H9 (cell line): Measurements from ENCODE around the gene PLA2G2C. TPM values are rescaled to one million over a fixed set of nuclear protein-coding genes. Genes with fewer than 3 reads are reported as not detected.

Experiments
- DNase-seq: peaks from one replicate; pipeline ENCODE4 v3.0.0-alpha.2; 2017
- H2AFZ ChIP-seq: one replicate; pipeline ENCODE4 v1.6.1; 2013; ENCODE audit warnings: mild to moderate bottlenecking, low read length, control low read depth, moderate library complexity
- H2AK5ac ChIP-seq: 2 replicates; pipeline ENCODE4 v1.6.1; 2013; ENCODE audit warnings: low read length, control low read depth, mixed read lengths; ENCODE audit not compliant: insufficient read length
- H2BK120ac ChIP-seq: one replicate; pipeline ENCODE4 v1.6.1; 2013; ENCODE audit warnings: low read depth, mild to moderate bottlenecking, low read length, control low read depth, inconsistent platforms; ENCODE audit not compliant: poor library complexity, severe bottlenecking
- H2BK12ac ChIP-seq: 2 replicates; pipeline ENCODE4 v1.6.1; 2013; ENCODE audit warnings: low read length, control low read depth, mixed read lengths, low read depth; ENCODE audit not compliant: insufficient read length
- H2BK15ac ChIP-seq: 2 replicates; pipeline ENCODE4 v1.6.1; 2013; ENCODE audit warnings: low read depth, low read length, control low read depth
- H2BK20ac ChIP-seq: one replicate; pipeline ENCODE4 v1.6.1; 2013; ENCODE audit warnings: low read depth, mild to moderate bottlenecking, low read length, control low read depth, inconsistent platforms; ENCODE audit not compliant: poor library complexity, severe bottlenecking
- H2BK5ac ChIP-seq: 2 replicates; pipeline ENCODE4 v1.6.1; 2013; ENCODE audit warnings: low read length, control low read depth, mixed read lengths; ENCODE audit not compliant: insufficient read length
- H3K14ac ChIP-seq: 2 replicates; pipeline ENCODE4 v1.6.1; 2013; ENCODE audit warnings: low read length, control low read depth; ENCODE audit not compliant: insufficient read depth
- H3K18ac ChIP-seq: 2 replicates; pipeline ENCODE4 v1.6.1; 2013; ENCODE audit warnings: low read depth, mild to moderate bottlenecking, mixed read lengths, low read length, control low read depth; ENCODE audit not compliant: insufficient read length
- H3K23ac ChIP-seq: 2 replicates; pipeline ENCODE4 v1.6.1; 2013; ENCODE audit warnings: low read length, control low read depth, mixed read lengths, low read depth; ENCODE audit not compliant: insufficient read length
- H3K23me2 ChIP-seq: 2 replicates; pipeline ENCODE4 v1.6.1; 2013; ENCODE audit warnings: low read depth, mild to moderate bottlenecking, mixed read lengths, low read length, control low read depth; ENCODE audit not compliant: insufficient read length, poor library complexity, severe bottlenecking
- H3K27ac ChIP-seq: 2 replicates; pipeline ENCODE4 v1.5.1; 2013; ENCODE audit warnings: low read length, control low read depth, mixed read lengths, low read depth; ENCODE audit not compliant: insufficient read length
- H3K27me3 ChIP-seq: 2 replicates; pipeline ENCODE4 v1.6.1; 2013; ENCODE audit warnings: low read length, control low read depth, inconsistent platforms; ENCODE audit not compliant: insufficient read depth
- H3K4ac ChIP-seq: 2 replicates; pipeline ENCODE4 v1.6.1; 2013; ENCODE audit warnings: low read depth, mild to moderate bottlenecking, control low read depth, inconsistent platforms, low read length, moderate library complexity
- H3K4me1 ChIP-seq: 2 replicates; pipeline ENCODE4 v1.6.1; 2013; ENCODE audit warnings: low read length, control low read depth, inconsistent platforms; ENCODE audit not compliant: insufficient read depth
- H3K4me2 ChIP-seq: 2 replicates; pipeline ENCODE4 v1.6.1; 2013; ENCODE audit warnings: low read length, control low read depth, mixed read lengths; ENCODE audit not compliant: insufficient read length, insufficient read depth
- H3K56ac ChIP-seq: 2 replicates; pipeline ENCODE4 v1.6.1; 2013; ENCODE audit warnings: low read depth, mild to moderate bottlenecking, mixed read lengths, low read length, control low read depth; ENCODE audit not compliant: insufficient read length
- H3K79me1 ChIP-seq: 2 replicates; pipeline ENCODE4 v1.6.1; 2013; ENCODE audit warnings: low read depth, mild to moderate bottlenecking, moderate library complexity, low read length, control low read depth, inconsistent platforms; ENCODE audit not compliant: insufficient read depth, poor library complexity, severe bottlenecking
- H3K79me2 ChIP-seq: 2 replicates; pipeline ENCODE4 v1.6.1; 2013; ENCODE audit warnings: low read length, control low read depth, inconsistent platforms; ENCODE audit not compliant: insufficient read depth
- H3K9ac ChIP-seq: 2 replicates; pipeline ENCODE4 v1.6.1; 2013; ENCODE audit warnings: low read length, control low read depth, mixed read lengths; ENCODE audit not compliant: insufficient read length; ENCODE audit errors: extremely low read depth
- H3K9me3 ChIP-seq: one replicate; pipeline ENCODE4 v1.6.1; 2013; ENCODE audit warnings: low read depth, low read length, inconsistent platforms; ENCODE audit not compliant: control insufficient read depth
- H3T11ph ChIP-seq: one replicate; pipeline ENCODE4 v1.6.1; 2013; ENCODE audit warnings: mild to moderate bottlenecking, low read length, control low read depth, inconsistent platforms
- H4K20me1 ChIP-seq: one replicate; pipeline ENCODE4 v1.6.1; 2013; ENCODE audit not compliant: control insufficient read depth, insufficient read length, insufficient read depth
- H4K5ac ChIP-seq: 2 replicates; pipeline ENCODE4 v1.6.1; 2013; ENCODE audit warnings: low read depth, mild to moderate bottlenecking, mixed read lengths, low read length, control low read depth; ENCODE audit not compliant: insufficient read length
- H4K8ac ChIP-seq: replicated peaks from 2 replicates; pipeline ENCODE4 v1.6.1; 2013; ENCODE audit warnings: low read length, control low read depth, mixed read lengths, low read depth; ENCODE audit not compliant: insufficient read length
- H4K91ac ChIP-seq: 2 replicates; pipeline ENCODE4 v1.6.1; 2013; ENCODE audit warnings: low read depth, mild to moderate bottlenecking, moderate library complexity, mixed read lengths, low read length, control low read depth; ENCODE audit not compliant: insufficient read length
- H3K27ac Mint-ChIP-seq, 3 experiments: 2 replicates in 2 of 3; 3 replicates in 1 of 3; pipeline ENCODE4 v1.8.0; 2020 to 2021; ENCODE audit warnings: mixed read lengths in 3 of 3, mild to moderate bottlenecking in 1 of 3, moderate library complexity in 1 of 3
- H3K27me3 Mint-ChIP-seq: 2 replicates; pipeline ENCODE4 v1.8.0; 2021; ENCODE audit warnings: low read depth, mild to moderate bottlenecking, moderate library complexity, mixed read lengths
- H3K36me3 Mint-ChIP-seq, 3 experiments: 2 replicates in 2 of 3; 3 replicates in 1 of 3; pipeline ENCODE4 v1.8.0; 2020 to 2021; ENCODE audit warnings: low read depth in 3 of 3, mixed read lengths in 3 of 3; ENCODE audit not compliant: insufficient read depth in 1 of 3
- H3K4me1 Mint-ChIP-seq, 2 experiments: 2 replicates each; pipeline ENCODE4 v1.8.0; 2020; ENCODE audit warnings: mixed read lengths in 2 of 2
- H3K4me3 Mint-ChIP-seq, 2 experiments: 2 replicates in 1 of 2; 3 replicates in 1 of 2; pipeline ENCODE4 v1.8.0; 2020 to 2021; ENCODE audit warnings: mild to moderate bottlenecking in 2 of 2, mixed read lengths in 2 of 2, moderate library complexity in 1 of 2
- H3K9me3 Mint-ChIP-seq, 2 experiments: 2 replicates in 1 of 2; 3 replicates in 1 of 2; pipeline ENCODE4 v1.8.0; 2020; ENCODE audit warnings: mild to moderate bottlenecking in 2 of 2, mixed read lengths in 2 of 2, moderate library complexity in 1 of 2
- CTCF ChIP-seq: fragments of 200-600 bp; sonication (generic); conservative IDR thresholded peaks from 3 replicates; pipeline ENCODE4 v1.8.0; 2021; ENCODE audit warnings: antibody characterized with exemption, mild to moderate bottlenecking
- WGBS: extraction: QIAGEN DNeasy Blood & Tissue Kit; methylation state at CpG from one replicate; pipeline ENCODE4 v1.1.7; 2013; ENCODE audit warnings: missing lambda C conversion rate, low lambda C conversion rate, mixed read lengths; ENCODE audit not compliant: insufficient read length; ENCODE audit errors: extremely low coverage; 5-methylcytosine and 5-hydroxymethylcytosine counted together
- total RNA-seq: library from RNA; stranded (reverse); gene quantifications from 2 replicates; pipeline ENCODE4 v1.2.1, GENCODE V29; 2021

Gene PLA2G2C
- total RNA-seq, 1 experiment from 2014 or later: not detected

GRCh38 chr1:20192871-20193411 lies 6.6 kb upstream of the PLA2G2C start:
- no peak overlapping the region for H4K91ac ChIP-seq
- peaks cover 12 to 18% of the 10 kb centered on the region in 2 experiments for H3K4me1 Mint-ChIP-seq

More at GRCh38 chr1:20192871-20193411, 6.6 kb upstream of the PLA2G2C start:
- Histone ChIP-seq H3K23me2 (no peaks in the 10 kb centered on the region), H4K20me1 (no peaks in the 10 kb centered on the region), H2BK5ac (no peak overlapping the region), H3K9me3 (no peaks in the 10 kb centered on the region), H2AFZ (no peak overlapping the region), H3K79me1 (no peaks in the 10 kb centered on the region), H2BK12ac (no peak overlapping the region), H3K23ac (no peak overlapping the region), H3K4me1 (no peaks in the 10 kb centered on the region), H3K4me2 (no peak overlapping the region), H3K9ac (no peak overlapping the region), H3T11ph (no peak overlapping the region), H2AK5ac (no peak overlapping the region), H3K18ac (no peak overlapping the region), H2BK20ac (no peak overlapping the region), H2BK120ac (no peak overlapping the region), H4K5ac (no peak overlapping the region), H3K27ac (no peak overlapping the region), H3K14ac (no peak overlapping the region), H3K56ac (no peak overlapping the region), H3K4ac (no peak overlapping the region), H3K27me3 (no peaks in the 10 kb centered on the region; the same call in 1 of the 2 replicates), H3K79me2 (no peaks in the 10 kb centered on the region), H4K8ac (no peak overlapping the region), H2BK15ac (no peak overlapping the region)
- WGBS: no CpG with 5 or more reads among the region's 1 CpG
- no peak overlapping the region for H3K4me3 Mint-ChIP-seq
- H3K27me3 Mint-ChIP-seq: peaks cover 52% of the 10 kb centered on the region
- no peak for TF ChIP-seq CTCF
- no peaks in the 10 kb centered on the region; a peak in 1 of 7 replicates for H3K36me3 Mint-ChIP-seq
- no peaks in the 10 kb centered on the region for H3K9me3 Mint-ChIP-seq
- no peak overlapping the region for H3K27ac Mint-ChIP-seq
- no peak for DNase-seq
